Measurements from ENCODE around the gene B3GNT4. TPM values are rescaled to one million over a fixed set of nuclear protein-coding genes. Genes with fewer than 3 reads are reported as not detected.

B3GNT4 gene
- total and polyA plus RNA-seq, 2 donors (not counting 1 experiment from before 2014, with no cell fraction given): not detected

- no peak overlapping the region for H3K27ac Mint-ChIP-seq
- Histone ChIP-seq H3K9ac (ENCODE audit: low read length) (no peak overlapping the region), H3K36me3 (replicated peaks in 1 of 2; ENCODE audit: control extremely low read depth in 1 of 2, control insufficient read depth in 1 of 2, extremely low read depth in 1 of 2, insufficient read depth in 2 of 2, low read length in 1 of 2) (no peaks in the 10 kb centered on the region), H4K20me1 (ENCODE audit: control insufficient read depth, insufficient read depth, low read length, poor library complexity, severe bottlenecking) (no peaks in the 10 kb centered on the region), H3K27ac (ENCODE audit: low read length in 2 of 2) (no peak overlapping the region), H3K4me2 (replicated peaks; ENCODE audit: low read depth, low read length, poor library complexity, severe bottlenecking) (no peak overlapping the region), H3K79me2 (ENCODE audit: control insufficient read depth, insufficient read depth, low read length) (no peaks in the 10 kb centered on the region), H2AFZ (ENCODE audit: insufficient read depth, low read depth, low read length, poor library complexity, severe bottlenecking) (no peak overlapping the region), H3K4me1 (ENCODE audit: control insufficient read depth in 2 of 2, insufficient read depth in 2 of 2, low read length in 2 of 2) (no peaks in the 10 kb centered on the region), H3K27me3 (replicated peaks in 1 of 4; ENCODE audit: control extremely low read depth in 1 of 4, control insufficient read depth in 3 of 4, insufficient read depth in 4 of 4, low read length in 3 of 4) (peaks cover 0 to 6% (median 0%) of the 10 kb centered on the region in 4 experiments), H3K4me3 (ENCODE audit: control extremely low read depth in 1 of 5, extremely low read depth in 1 of 5, insufficient read depth in 1 of 5, low read depth in 2 of 5, low read length in 4 of 5) (no peak overlapping the region), H3K9me3 (ENCODE audit: control extremely low read depth in 1 of 3, control insufficient read depth in 2 of 3, insufficient read depth in 1 of 3, low read length in 2 of 3) (no peaks in the 10 kb centered on the region)
- peaks cover 20% of the 10 kb centered on the region for H3K27me3 Mint-ChIP-seq
- ChIA-PET POLR2A (no interaction called here), CTCF (interaction anchor here (0.5 kb wide), 1 partner anchor 137 kb away, joined by 3 read pairs; no protein-coding TSS in a partner anchor)
- no peak for TF ChIP-seq CTCF (IDR thresholded peaks at IDR 0.05)
- TF ChIP-seq EZH2 (IDR thresholded peaks at IDR 0.05; ENCODE audit: borderline replicate concordance, insufficient read depth, low read depth, low read length, poor library complexity, severe bottlenecking): no peak
- ATAC-seq (ENCODE audit: low read depth) (no peak), DNase-seq (no peak)
- no peaks in the 10 kb centered on the region for H3K4me1 Mint-ChIP-seq
- H3K9me3 Mint-ChIP-seq (ENCODE audit: insufficient read depth): no peaks in the 10 kb centered on the region
- 100% methylated on average over 2 of the region's 10 CpGs for WGBS (ENCODE audit: insufficient coverage)
- no peak overlapping the region for H3K4me3 Mint-ChIP-seq
- intact Hi-C loops (cut with micrococcal nuclease): no loop called here
Observed at GRCh38 chr12:122167356-122167925, 36.1 kb upstream of the B3GNT4 start.

GRCh38 chr12:122168492-122168891, 35.0 kb upstream of the B3GNT4 start:
- H3K36me3 ChIP-seq (replicated peaks in 1 of 2; ENCODE audit: control extremely low read depth in 1 of 2, control insufficient read depth in 1 of 2, extremely low read depth in 1 of 2, insufficient read depth in 2 of 2, low read length in 1 of 2): no peaks in the 10 kb centered on the region
- ATAC-seq (ENCODE audit: low read depth): no peak
- H3K27me3 ChIP-seq (replicated peaks in 1 of 4; ENCODE audit: control extremely low read depth in 1 of 4, control insufficient read depth in 3 of 4, insufficient read depth in 4 of 4, low read length in 3 of 4): peaks cover 0 to 6% (median 0%) of the 10 kb centered on the region in 4 experiments
- no peaks in the 10 kb centered on the region for H3K4me1 ChIP-seq (ENCODE audit: control insufficient read depth in 2 of 2, insufficient read depth in 2 of 2, low read length in 2 of 2)
- POLR2A ChIA-PET: no interaction called here
- no peaks in the 10 kb centered on the region for H3K9me3 ChIP-seq (ENCODE audit: control extremely low read depth in 1 of 3, control insufficient read depth in 2 of 3, insufficient read depth in 1 of 3, low read length in 2 of 3)
- H3K9ac ChIP-seq (ENCODE audit: low read length): no peak overlapping the region
- CTCF ChIA-PET: interaction anchor here (0.7 kb wide), 1 partner anchor 41 kb away, joined by 4 read pairs; no protein-coding TSS in a partner anchor
- H3K4me2 ChIP-seq (replicated peaks; ENCODE audit: low read depth, low read length, poor library complexity, severe bottlenecking): no peak overlapping the region
- Mint-ChIP-seq H3K4me1 (no peaks in the 10 kb centered on the region), H3K27me3 (peaks cover 22% of the 10 kb centered on the region), H3K4me3 (no peak overlapping the region), H3K9me3 (ENCODE audit: insufficient read depth) (no peaks in the 10 kb centered on the region), H3K27ac (no peak overlapping the region)
- no peak for DNase-seq
- H4K20me1 ChIP-seq (ENCODE audit: control insufficient read depth, insufficient read depth, low read length, poor library complexity, severe bottlenecking): no peaks in the 10 kb centered on the region
- no peaks in the 10 kb centered on the region for H3K79me2 ChIP-seq (ENCODE audit: control insufficient read depth, insufficient read depth, low read length)
- no peak overlapping the region for H2AFZ ChIP-seq (ENCODE audit: insufficient read depth, low read depth, low read length, poor library complexity, severe bottlenecking)
- 100% methylated on average over 2 of the region's 3 CpGs for WGBS (ENCODE audit: insufficient coverage)
- TF ChIP-seq CTCF (IDR thresholded peaks at IDR 0.05): no peak
- no peak for TF ChIP-seq EZH2 (IDR thresholded peaks at IDR 0.05; ENCODE audit: borderline replicate concordance, insufficient read depth, low read depth, low read length, poor library complexity, severe bottlenecking)
- intact Hi-C loops (cut with micrococcal nuclease): no loop called here
- no peak overlapping the region for H3K27ac ChIP-seq (ENCODE audit: low read length in 2 of 2)
- no peak overlapping the region for H3K4me3 ChIP-seq (ENCODE audit: control extremely low read depth in 1 of 5, extremely low read depth in 1 of 5, insufficient read depth in 1 of 5, low read depth in 2 of 5, low read length in 4 of 5)
